Neural progenitor cell (in vitro differentiated cells): ENCODE measurements around the gene RDM1.

Experiments
- CTCF ChIP-seq: fragments of 200-600 bp; sonication (generic); IDR thresholded peaks from 2 replicates; pipeline ENCODE4 v1.5.1; 2017; ENCODE audit warnings: antibody characterized with exemption, mild to moderate bottlenecking
- EZH2 ChIP-seq: fragments of 200-600 bp; sonication (generic); IDR thresholded peaks from 2 replicates; pipeline ENCODE4 v1.6.1; 2017; ENCODE audit warnings: antibody characterized with exemption, mild to moderate bottlenecking, moderate library complexity

- peak; percentile 83 for TF ChIP-seq CTCF
- no peak for TF ChIP-seq EZH2
Measured at GRCh38 chr17:35947156-35947585, 16.6 kb upstream of the RDM1 start.
